Fibroblast of skin of scalp (primary cell): Measurements from ENCODE around the gene ZMYND8.
"Not testable (repeated sequence)": the region's sequence is repeated elsewhere in the genome, so short reads cannot be mapped to it uniquely, and the experiment has no call there.

Experiments used
- DNase-seq: peaks from one replicate; pipeline ENCODE4 v3.0.0-alpha.2; 2013

The ZMYND8 gene

GRCh38 chr20:47201074-47201730, 155.3 kb downstream of the ZMYND8 start:
- DNase-seq, result no peak

GRCh38 chr20:47198996-47199552, 157.4 kb downstream of the ZMYND8 start:
- DNase-seq, result no peak

DNA sequence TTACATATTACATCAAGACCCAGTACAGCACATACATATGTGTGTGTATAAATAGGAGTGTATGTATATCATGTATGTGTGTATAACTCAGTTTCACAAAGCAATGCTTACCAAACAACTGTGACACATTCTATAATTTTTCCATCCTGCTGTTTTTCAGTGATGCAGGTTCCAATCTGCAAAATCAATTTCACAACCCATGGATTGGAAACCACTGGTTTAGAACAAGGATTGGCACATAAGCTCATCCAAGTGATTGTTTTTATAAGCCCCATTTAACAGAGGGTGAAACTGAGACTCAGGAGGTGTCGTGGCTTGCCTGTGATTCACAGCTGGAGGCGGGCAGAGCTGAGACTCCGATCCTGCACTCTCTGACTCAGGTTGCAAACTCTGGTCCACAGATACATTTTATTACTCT, 158.2 kb downstream of the ZMYND8 start:
- no peak for DNase-seq

DNA sequence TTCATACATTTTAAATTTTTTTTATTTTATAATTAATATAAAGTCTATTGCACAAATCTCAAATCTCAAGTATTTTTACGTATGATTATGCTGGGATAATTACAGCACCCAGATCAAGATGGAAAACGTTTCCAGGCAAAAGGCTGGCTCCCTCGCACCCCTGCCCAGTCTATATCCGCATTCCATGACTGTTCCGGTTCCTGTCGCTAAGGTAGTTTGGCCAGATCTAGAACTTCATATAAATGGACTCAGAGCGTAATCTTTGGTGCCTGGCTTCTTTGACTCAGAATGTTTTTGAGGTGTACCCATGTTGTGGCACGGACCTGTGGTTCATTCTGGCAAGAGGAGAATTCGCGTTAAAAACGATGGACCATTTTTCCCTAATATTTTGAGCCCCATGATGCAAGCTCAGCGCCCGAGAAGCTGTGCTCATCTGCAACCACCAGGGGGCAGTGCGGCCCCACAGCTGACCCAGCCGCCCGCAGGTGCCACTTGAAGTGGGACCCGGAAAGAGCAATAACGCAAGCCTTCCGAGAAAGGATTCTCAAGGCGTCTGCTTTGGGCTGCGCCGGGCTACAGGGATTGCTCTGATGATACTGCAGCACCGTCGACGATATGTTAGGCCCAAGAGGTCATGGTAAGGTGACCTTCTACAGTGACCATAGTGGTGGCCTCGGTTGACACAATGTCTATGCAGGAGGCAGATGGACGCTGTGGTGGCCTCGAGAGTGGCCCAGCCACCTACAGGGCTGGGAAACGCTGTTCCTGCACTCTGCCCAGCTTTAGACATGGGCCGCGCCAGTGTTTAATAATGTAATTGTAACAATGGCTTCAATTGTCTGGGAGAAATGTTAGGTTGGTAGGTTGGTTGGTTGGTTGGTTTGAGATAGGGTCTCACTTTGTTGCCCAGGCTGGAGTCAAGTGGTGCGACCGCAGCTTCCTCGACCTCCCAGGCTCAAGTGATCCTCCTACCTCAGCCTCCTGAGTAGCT, 160.1 kb downstream of the ZMYND8 start:
- peak; percentile 65 for DNase-seq

GRCh38 chr20:47195573-47195972, 160.9 kb downstream of the ZMYND8 start:
- DNase-seq, result no peak

DNA sequence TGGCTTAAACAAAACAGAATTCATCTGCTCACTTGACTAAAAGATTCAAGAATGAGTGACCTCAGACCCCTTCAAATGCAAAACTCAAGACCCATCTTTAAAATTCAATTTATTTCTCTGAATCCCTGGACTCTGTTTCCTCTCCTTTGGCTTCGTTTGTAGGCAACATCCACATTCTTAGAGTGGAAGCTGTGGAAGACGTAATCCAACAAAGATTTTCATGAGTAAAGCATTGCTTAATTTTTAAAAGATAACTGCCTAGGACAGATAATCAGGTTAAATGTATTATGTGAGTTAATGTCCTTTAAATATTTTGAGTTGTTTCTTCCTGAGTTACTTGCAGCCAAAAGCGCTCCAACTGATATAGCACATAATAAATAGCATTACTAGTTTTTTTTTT, 164.5 kb downstream of the ZMYND8 start:
- DNase-seq, result no peak

GRCh38 chr20:47191074-47191673, 165.3 kb downstream of the ZMYND8 start:
- DNase-seq, result no peak

DNA sequence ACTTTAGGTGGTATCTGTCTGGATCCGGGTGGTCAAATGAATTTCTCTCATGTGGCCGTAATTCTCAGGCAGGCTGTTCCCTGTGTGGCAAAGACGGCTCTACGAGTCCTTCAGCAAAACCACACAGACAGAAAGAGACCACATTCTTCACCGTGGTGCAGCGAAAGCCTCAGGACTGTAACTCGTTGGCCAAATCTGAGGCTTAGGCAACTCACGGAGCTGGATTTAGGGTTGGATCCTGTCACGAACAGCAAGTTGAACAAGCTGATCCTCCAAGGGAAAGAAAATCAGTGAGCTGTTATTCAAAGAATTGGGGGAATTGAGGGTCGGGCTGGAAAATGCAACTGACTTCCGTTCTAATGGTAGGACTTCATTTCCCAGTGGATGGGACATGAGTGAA, 167.4 kb downstream of the ZMYND8 start:
- peak; percentile 46 for DNase-seq

GRCh38 chr20:47188540-47188939, 168.0 kb downstream of the ZMYND8 start:
- no peak for DNase-seq

GRCh38 chr20:47187450-47188195, 168.9 kb downstream of the ZMYND8 start:
- DNase-seq, result no peak

- DNase-seq, result no peak
Observed at GRCh38 chr20:47183367-47183766, 173.1 kb downstream of the ZMYND8 start.

GRCh38 chr20:47181056-47181862, 175.2 kb downstream of the ZMYND8 start:
- DNase-seq, result peak; percentile 90

DNA sequence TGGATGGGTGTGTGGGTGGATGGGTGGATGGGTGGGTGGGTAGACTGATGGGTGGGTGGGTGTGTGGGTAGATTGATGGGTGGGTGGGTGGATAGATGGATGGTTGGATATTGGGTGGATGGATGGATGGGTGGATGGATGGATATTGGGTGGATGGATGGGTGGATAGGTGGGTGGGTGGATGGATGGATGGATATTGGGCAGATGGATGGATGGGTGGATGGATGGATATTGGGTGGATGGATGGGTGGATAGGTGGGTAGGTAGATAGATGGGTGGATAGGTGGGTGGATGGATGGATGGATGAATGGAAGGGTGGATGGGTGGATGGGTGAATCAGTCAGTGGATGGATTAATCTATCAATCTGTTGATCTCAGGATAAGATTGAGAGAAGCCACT, 177.2 kb downstream of the ZMYND8 start:
- no peak for DNase-seq

DNA sequence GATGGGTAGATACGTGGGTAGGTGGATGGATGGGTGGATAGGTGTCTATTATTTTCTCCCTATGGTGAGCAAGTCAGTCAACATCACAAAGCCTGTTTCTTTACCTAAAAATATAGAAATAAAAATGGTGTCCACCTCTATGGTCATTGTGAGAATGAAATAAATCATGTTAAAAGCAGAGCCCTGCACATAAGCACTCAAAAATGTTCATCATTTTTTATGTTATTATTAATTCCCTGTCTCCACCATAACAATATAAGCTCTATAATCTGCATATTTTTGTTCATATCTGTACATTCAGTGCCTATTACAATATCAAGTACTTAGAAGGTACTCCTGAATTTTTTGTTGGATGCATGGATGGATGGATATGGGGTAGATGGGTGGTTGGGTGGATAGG, 177.6 kb downstream of the ZMYND8 start:
- no peak for DNase-seq

DNA sequence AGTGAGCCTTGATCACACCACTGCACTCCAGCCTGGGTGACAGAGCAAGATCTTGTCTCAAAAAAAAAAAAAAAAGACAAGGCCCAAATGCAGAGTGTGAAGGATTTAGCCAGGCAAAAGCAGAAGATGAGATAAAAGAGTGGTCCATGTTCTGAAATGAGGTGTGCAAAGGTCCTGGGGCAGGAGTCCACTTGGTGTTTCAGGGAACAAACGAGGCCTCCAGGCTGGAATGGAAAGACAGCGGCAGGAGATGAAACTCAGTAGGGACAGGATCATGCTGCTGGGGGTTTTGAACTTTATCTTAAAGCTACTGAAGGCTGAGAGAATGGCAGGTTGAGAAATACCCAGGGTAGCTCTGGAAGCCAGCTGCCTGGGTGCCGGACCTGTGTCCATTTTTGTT, 178.2 kb downstream of the ZMYND8 start:
- DNase-seq, result no peak

- DNase-seq, result not testable (repeated sequence)
Observed at GRCh38 chr20:47176217-47176616, 180.3 kb downstream of the ZMYND8 start.

GRCh38 chr20:47175493-47175892, 181.0 kb downstream of the ZMYND8 start:
- DNase-seq, result no peak

DNA sequence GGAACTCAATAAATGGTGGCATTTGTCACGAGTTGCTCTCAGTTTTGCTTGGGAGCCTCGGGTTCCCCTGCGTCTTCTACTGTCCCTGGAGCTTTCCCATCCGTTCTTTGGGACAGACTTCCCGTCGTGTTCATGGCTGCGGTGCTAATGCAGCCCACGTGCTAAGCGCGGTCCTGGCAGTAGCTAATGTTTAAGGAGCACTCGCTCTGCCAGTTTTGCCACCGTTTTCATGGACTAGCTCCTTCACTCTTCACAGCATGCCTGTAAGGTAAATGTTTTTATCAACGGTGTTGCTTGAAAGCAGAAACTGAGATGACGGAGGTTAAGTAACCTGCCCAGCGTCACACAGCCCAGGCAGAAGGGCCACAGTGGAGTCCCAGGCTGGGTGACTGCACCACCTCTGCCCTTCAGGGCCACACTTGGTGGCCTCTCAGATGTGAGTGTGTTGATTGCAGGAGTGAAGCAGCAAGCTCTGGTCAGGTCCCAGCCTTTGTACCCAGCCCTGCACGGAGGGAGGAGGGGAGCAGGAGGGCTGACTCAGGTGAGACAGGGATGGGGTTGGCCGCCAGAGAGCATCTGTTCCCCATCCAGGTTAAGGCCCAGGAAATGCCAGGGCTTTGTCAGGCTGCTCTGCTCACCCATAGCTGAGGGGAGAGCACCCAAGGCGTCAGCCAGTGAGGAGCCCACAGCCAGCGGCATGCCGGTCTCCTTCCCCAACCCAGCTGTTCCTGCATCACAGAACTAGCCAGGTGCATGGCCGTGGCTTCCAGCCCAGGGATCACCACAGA, 181.8 kb downstream of the ZMYND8 start:
- DNase-seq, result no peak

DNA sequence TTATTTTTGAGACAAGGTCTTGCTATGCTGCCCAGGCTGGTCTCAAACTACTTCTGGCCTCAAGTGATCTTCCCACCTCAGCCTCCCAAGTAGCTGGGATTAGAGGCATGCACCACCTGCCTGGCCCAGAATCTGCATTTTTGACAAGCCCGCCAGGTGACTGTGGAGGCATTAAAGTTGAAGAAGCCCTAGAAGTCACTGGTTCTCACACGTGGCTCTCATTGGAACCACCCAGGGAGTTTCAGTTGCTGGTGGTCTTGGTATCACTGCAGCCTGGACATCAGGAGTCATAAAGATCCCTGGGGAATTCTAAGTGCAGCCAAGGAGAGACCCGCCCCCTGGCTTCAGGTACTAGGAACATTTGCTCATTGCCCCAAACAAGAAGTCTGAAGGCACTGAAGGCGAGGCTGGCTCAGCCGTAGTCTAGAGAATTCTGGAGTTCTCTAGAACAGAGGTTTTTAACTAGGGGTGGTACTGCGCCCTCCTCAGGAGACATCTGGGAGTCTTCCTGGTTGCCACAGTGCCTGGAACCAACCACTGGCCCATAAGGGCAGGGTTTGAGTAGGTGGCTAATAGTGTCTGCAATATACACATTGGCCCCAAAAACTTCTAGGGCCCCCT, 182.8 kb downstream of the ZMYND8 start:
- no peak for DNase-seq

DNA sequence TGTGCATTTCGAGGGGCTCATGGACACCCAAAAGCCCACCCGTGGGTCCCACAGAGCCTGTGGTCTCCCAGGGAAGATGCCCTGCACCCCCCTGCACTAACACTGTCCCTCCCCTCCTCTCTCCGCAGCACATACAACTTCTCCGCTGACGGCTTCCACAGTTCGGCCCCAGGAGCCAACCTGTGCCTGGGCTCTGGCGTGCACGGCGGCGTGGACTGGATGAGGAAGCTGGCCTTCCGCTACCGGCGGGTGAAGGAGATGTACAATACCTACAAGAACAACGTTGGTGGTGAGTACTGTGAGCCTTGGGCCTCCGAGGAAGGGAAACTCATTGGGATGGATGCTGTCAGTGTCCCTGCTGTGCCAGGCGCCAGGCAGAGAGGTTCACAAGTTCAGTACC, 183.9 kb downstream of the ZMYND8 start:
- DNase-seq, result no peak
